Small intestine (tissue), 7 donors: ENCODE data around the gene CYP27B1. TPM values are rescaled to one million over a fixed set of nuclear protein-coding genes. Genes with fewer than 3 reads are reported as not detected.
"Not testable (repeated sequence)": the region's sequence is repeated elsewhere in the genome, so short reads cannot be mapped to it uniquely, and the experiment has no call there.

ENCODE experiments used
- DNase-seq, 2 donors: peaks; one replicate each; pipeline versions ENCODE4 v3.0.0 to v3.0.0-alpha.2; 2013
- FAIRE-seq: peaks from 2 replicates; lab custom pipeline; 2012; peaks lifted over from hg19 to GRCh38; lab: Jason Lieb, UNC
- H3K27ac ChIP-seq, 3 donors: one replicate each; pipeline ENCODE4 v1.5.1; 2013; ENCODE audit warnings: low read length in 2 of 3, mild to moderate bottlenecking in 2 of 3, control low read depth in 1 of 3, inconsistent platforms in 1 of 3, low read depth in 1 of 3, moderate library complexity in 1 of 3
- H3K27me3 ChIP-seq, 3 donors: one replicate each; pipeline ENCODE4 v1.6.1; 2013; ENCODE audit warnings: low read length in 3 of 3, inconsistent platforms in 1 of 3; ENCODE audit not compliant: control insufficient read depth in 3 of 3, insufficient read depth in 3 of 3
- H3K36me3 ChIP-seq, 3 donors: one replicate each; pipeline ENCODE4 v1.6.1; 2013; ENCODE audit warnings: low read length in 3 of 3, inconsistent platforms in 1 of 3, low read depth in 1 of 3, mild to moderate bottlenecking in 1 of 3, moderate library complexity in 1 of 3; ENCODE audit not compliant: control insufficient read depth in 3 of 3, insufficient read depth in 2 of 3
- H3K4me1 ChIP-seq, 3 donors: one replicate each; pipeline ENCODE4 v1.6.1; 2013; ENCODE audit warnings: low read length in 2 of 3, inconsistent platforms in 1 of 3, low read depth in 1 of 3, mild to moderate bottlenecking in 1 of 3, moderate library complexity in 1 of 3; ENCODE audit not compliant: control insufficient read depth in 3 of 3, insufficient read depth in 2 of 3
- H3K4me3 ChIP-seq, 3 donors: one replicate each; pipeline ENCODE4 v1.5.1; 2013; ENCODE audit warnings: low read length in 3 of 3, control low read depth in 1 of 3, inconsistent platforms in 1 of 3, low read depth in 1 of 3, mild to moderate bottlenecking in 1 of 3, moderate library complexity in 1 of 3
- H3K9me3 ChIP-seq, 2 donors: one replicate each; pipeline ENCODE4 v1.6.1; 2013; ENCODE audit warnings: low read depth in 1 of 2, low read length in 1 of 2; ENCODE audit not compliant: control insufficient read depth in 2 of 2, insufficient read depth in 1 of 2
- WGBS, 3 donors: extraction: QIAGEN DNeasy Blood & Tissue Kit; methylation state at CpG; one replicate each; pipeline ENCODE4 v1.1.7; 2013; 5-methylcytosine and 5-hydroxymethylcytosine counted together
- polyA plus RNA-seq, 4 donors: library from polyadenylated mRNA; stranded (reverse) in 3 of 4; unstranded in 1 of 4; fragments of 200-250 nt in 3 of 4; fragments of 120-200 nt in 1 of 4; gene quantifications; one replicate each; pipeline versions ENCODE4 v1.2.1 to v1.2.3, GENCODE V29; 2013
- donor health status: healthy with polysubstance abuse.
- donor health status: control.
- donor health status: control.
- donor health status: Bipolar disorder and iron deficiency.
- donor health status: healthy.

CYP27B1 gene
- polyA plus RNA-seq, 4 donors: 0.27 to 1.7 (median 1.2) TPM

DNA sequence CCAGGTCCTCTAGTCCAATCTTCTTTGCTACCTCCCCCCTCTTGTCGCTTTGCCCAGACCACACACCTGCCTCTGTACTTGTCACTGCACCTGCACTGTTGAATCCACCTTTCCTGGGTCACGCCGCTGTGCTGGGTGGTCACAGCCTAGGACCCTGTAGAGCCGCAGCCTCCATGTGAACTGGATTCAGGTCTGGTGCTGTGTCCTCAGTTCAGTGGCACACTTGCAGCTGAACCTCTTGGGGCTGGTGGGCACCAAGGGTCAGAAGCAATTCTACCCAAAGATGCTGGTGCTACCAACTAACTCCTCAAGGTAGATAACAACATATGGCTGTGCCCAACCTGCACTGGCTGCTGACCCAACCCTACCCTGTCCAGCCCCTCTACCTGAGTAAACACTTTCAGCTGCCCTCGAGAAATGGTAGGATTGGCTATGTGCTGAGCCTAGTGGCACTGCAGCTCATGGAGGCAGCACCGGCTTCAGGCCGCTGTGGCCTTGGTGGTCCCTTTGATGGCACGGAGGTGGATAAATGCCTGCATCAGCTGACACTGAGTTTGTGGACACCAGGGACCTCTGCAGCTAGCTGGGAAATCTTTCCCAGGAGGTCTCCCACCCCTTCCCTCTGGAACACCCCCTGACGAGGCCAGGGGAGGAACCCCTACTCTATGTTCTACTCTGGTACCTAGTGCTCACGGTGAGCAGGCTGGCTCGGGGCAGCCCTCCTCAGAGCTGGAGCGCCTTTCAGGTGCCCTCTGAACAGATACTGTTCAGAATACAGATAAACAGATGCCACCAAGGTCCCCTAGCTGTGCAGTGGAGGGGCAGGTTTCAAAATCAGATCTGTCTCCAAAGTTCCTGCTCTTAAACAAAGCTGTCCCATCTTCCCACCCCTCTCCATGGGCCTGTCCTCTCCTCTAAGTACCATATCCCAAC lies 42.6 kb downstream of the CYP27B1 start:
- H3K36me3 ChIP-seq: peaks cover 8 to 33% (median 10%) of the 10 kb centered on the region in 3 donors
- 70 to 82% (median 80%) methylated on average over 12 of the region's 12 CpGs for WGBS, 3 donors
- no peaks in the 10 kb centered on the region for H3K9me3 ChIP-seq
- peaks cover 0 to 48% (median 0%) of the 10 kb centered on the region in 3 donors for H3K27me3 ChIP-seq
- DNase-seq: no peak
- peaks cover 0 to 18% (median 0%) of the 10 kb centered on the region in 3 donors for H3K4me1 ChIP-seq
- no peak overlapping the region for H3K27ac ChIP-seq
- H3K4me3 ChIP-seq: no peak overlapping the region
- FAIRE-seq: no peak

DNA sequence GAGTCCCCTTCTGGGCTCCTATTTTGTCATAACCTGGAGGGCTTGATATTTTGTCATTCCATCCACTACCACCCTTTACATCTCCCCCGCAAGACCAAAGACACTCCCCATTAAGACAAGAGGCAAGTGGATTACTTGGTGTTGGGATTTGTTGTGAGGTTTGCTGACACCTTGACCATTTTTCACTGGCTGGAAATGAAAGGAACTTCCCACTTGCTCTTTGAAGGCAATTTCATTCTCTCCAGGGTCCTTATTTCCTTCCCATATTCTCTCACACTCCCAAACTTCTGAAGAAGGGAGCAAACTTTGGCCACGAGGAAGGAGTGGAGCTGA lies 43.3 kb downstream of the CYP27B1 start:
- no peak overlapping the region for H3K27ac ChIP-seq
- no peak for DNase-seq
- H3K4me3 ChIP-seq: no peak overlapping the region
- peaks cover 0 to 43% (median 0%) of the 10 kb centered on the region in 3 donors for H3K27me3 ChIP-seq
- H3K4me1 ChIP-seq: peaks cover 0 to 18% (median 0%) of the 10 kb centered on the region in 3 donors
- no peaks in the 10 kb centered on the region for H3K9me3 ChIP-seq
- 53 to 68% (median 61%) methylated on average over 2 of the region's 2 CpGs for WGBS, 3 donors
- FAIRE-seq: no peak
- peaks cover 10 to 40% (median 15%) of the 10 kb centered on the region in 3 donors for H3K36me3 ChIP-seq

DNA sequence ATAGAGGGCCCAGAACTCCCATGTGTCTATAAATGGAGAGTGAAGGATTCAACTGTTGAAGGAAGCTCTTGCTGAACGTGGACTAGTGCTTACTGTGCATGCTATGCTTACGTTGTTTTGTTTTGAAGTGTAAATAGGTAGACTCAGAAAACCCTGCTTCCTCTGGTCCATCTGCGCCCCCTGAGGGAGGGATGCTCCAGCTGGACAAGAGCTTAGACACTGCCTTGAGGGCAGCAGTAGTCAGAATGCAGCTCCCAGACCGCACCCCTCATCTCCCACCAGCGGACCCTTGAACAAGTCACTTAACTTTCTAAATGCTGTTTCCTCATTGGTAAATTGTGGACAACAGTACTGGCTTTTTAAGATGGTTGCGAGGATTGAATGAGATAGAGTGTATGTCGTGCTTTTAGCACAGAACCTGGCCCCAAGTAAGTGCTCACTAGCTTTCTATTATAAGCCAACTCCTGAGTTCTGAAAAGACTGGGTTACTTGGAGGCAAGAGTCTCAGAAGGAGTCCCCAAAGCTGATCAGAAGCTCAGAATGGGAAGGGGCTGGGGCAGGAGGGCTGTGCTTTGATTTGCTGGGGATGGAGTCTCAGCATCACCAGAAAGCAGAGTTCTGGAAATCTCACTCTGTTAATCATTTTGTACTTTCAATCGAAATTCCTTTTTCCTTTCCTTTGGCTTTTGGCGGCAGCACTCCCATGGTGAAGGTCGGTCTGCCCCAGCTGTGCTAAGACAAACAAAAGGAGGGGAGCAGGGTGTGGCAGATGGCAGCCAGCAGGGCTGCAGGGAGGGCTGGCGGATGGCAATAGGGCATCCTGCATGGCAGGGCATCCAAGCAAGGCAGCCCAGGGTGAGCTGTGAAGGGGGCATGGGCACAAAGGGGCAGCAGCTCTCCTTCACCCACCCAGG lies 43.9 kb downstream of the CYP27B1 start:
- H3K27me3 ChIP-seq: peaks cover 0 to 37% (median 0%) of the 10 kb centered on the region in 3 donors
- 50 to 64% (median 61%) methylated on average over 11 of the region's 11 CpGs for WGBS, 3 donors
- H3K27ac ChIP-seq: no peak overlapping the region
- H3K4me1 ChIP-seq: peaks cover 0 to 18% (median 0%) of the 10 kb centered on the region in 3 donors
- H3K9me3 ChIP-seq: no peaks in the 10 kb centered on the region
- FAIRE-seq (no peak), DNase-seq (no peak)
- H3K36me3 ChIP-seq: peaks cover 10 to 46% (median 20%) of the 10 kb centered on the region in 3 donors
- no peak overlapping the region for H3K4me3 ChIP-seq

DNA sequence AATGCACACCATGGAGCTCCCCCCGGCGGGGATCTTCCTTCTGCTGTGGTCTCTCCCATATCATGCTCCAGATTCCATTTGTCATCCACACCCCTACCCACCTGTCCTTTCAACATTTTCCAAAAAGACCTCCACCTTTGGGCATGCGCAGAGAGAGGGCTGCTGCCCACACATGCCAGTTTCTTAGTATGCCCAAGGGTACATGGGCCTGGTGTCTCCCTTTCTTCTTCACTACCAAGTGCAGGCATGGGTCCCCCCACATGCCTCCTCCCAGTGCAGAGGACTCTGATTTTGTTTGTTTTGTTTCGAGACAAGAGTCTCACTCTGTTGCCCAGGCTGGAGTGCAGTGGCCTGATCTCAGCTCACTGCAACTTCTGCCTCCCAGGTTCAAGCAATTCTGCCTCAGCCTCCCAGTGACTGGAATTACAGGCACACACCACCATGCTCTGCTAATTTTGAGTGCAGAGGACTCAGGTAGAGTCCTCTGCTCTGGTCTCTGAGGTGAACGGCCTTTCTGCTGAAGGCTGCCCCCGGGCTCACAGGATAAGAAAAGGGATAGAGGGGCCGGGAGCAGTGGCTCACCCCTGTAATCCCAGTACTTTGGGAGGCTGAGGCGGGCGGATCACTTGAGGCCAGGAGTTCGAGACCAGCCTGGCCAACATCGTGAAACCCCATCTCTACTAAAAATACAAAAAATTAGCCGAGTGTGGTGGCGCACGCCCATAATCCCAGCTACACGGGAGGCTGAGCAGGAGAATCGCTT lies 44.9 kb downstream of the CYP27B1 start:
- H3K9me3 ChIP-seq, FAIRE-seq, H3K27ac ChIP-seq, H3K4me3 ChIP-seq, H3K4me1 ChIP-seq, DNase-seq: not testable (repeated sequence)
- peaks cover 10 to 50% (median 26%) of the 10 kb centered on the region in 3 donors for H3K36me3 ChIP-seq
- peaks cover 0 to 27% (median 0%) of the 10 kb centered on the region in 3 donors for H3K27me3 ChIP-seq
- 89 to 95% (median 93%) methylated on average over 16 of the region's 16 CpGs for WGBS, 3 donors

DNA sequence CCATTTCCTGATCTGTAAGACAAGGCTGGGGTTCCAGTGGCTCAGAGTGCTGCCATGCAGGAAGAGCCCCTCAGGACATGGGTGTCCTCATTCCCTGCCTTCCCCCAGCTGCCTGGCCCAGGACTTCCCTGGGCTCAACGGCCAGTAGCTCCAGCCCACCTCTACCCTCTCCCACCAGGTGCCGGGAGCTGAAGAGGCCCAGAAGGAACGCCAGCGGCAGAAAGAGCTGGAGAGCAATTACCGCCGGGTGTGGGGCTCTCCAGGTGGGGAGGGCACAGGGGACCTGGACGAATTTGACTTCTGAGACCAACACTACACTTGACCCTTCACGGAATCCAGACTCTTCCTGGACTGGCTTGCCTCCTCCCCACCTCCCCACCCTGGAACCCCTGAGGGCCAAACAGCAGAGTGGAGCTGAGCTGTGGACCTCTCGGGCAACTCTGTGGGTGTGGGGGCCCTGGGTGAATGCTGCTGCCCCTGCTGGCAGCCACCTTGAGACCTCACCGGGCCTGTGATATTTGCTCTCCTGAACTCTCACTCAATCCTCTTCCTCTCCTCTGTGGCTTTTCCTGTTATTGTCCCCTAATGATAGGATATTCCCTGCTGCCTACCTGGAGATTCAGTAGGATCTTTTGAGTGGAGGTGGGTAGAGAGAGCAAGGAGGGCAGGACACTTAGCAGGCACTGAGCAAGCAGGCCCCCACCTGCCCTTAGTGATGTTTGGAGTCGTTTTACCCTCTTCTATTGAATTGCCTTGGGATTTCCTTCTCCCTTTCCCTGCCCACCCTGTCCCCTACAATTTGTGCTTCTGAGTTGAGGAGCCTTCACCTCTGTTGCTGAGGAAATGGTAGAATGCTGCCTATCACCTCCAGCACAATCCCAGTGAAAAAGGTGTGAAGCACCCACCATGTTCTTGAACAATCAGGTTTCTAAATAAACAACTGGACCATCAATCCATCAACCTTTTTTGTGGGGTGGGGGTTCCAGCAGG lies 46.0 kb downstream of the CYP27B1 start:
- 80 to 88% (median 85%) methylated on average over 11 of the region's 11 CpGs for WGBS, 3 donors
- H3K27me3 ChIP-seq: peaks cover 0 to 18% (median 0%) of the 10 kb centered on the region in 3 donors
- H3K36me3 ChIP-seq: peaks cover 16 to 60% (median 30%) of the 10 kb centered on the region in 3 donors
- no peak overlapping the region for H3K4me3 ChIP-seq
- DNase-seq: no peak
- no peak for FAIRE-seq
- H3K4me1 ChIP-seq: peaks cover 0 to 3% (median 0%) of the 10 kb centered on the region in 3 donors
- no peak overlapping the region for H3K27ac ChIP-seq
- H3K9me3 ChIP-seq: no peaks in the 10 kb centered on the region

DNA sequence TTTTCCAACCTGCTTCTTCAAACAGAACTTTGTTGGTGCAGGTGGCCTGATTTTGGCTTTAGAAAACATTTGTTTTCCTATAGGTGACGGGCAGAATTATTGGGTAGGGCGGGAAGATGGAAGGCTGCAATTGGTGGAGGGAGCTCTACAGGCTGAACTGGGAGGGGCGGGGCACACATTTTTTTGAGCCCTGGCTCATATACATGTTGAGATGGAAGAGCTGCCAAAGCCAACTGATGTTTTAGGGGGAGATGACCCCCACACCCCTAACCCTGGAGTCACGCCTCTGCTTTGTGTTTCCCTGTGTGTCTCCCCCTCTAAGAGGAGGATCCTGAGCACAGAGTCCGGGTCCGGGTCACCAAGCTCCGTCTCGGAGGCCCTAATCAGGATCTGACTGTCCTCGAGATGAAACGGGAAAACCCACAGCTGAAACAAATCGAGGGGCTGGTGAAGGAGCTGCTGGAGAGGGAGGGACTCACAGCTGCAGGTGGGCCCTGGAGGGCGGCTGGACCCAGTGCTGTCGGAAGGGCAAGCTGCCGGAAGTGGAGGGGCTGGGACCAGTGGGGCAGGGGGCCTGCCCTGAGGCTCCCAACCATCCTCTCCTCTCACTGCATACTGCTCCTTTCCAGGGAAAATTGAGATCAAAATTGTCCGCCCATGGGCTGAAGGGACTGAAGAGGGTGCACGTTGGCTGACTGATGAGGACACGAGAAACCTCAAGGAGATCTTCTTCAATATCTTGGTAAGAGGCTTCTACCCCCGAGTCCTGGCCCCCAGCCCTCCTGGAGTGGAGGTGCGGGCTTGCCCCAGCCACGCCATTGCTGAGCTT lies 46.9 kb downstream of the CYP27B1 start:
- DNase-seq (no peak), FAIRE-seq (no peak)

More for the DNA sequence above, 46.9 kb downstream of the CYP27B1 start:
- Histone ChIP-seq H3K36me3 (peaks cover 16 to 65% (median 30%) of the 10 kb centered on the region in 3 donors), H3K9me3 (no peaks in the 10 kb centered on the region), H3K4me3 (no peak overlapping the region), H3K27ac (no peak overlapping the region), H3K4me1 (no peaks in the 10 kb centered on the region), H3K27me3 (peaks cover 0 to 10% (median 0%) of the 10 kb centered on the region in 3 donors)
- 91 to 94% (median 91%) methylated on average over 20 of the region's 20 CpGs for WGBS, 3 donors
